ENCODE data around the gene USP48. TPM values are rescaled to one million over a fixed set of nuclear protein-coding genes. Genes with fewer than 3 reads are reported as not detected.
A peak's percentile ranks its signal among the peaks of the same experiment; 100 is the strongest.

The USP48 gene
- total RNA-seq, 1 experiment from 2014 or later, result 29.5 TPM

DNA sequence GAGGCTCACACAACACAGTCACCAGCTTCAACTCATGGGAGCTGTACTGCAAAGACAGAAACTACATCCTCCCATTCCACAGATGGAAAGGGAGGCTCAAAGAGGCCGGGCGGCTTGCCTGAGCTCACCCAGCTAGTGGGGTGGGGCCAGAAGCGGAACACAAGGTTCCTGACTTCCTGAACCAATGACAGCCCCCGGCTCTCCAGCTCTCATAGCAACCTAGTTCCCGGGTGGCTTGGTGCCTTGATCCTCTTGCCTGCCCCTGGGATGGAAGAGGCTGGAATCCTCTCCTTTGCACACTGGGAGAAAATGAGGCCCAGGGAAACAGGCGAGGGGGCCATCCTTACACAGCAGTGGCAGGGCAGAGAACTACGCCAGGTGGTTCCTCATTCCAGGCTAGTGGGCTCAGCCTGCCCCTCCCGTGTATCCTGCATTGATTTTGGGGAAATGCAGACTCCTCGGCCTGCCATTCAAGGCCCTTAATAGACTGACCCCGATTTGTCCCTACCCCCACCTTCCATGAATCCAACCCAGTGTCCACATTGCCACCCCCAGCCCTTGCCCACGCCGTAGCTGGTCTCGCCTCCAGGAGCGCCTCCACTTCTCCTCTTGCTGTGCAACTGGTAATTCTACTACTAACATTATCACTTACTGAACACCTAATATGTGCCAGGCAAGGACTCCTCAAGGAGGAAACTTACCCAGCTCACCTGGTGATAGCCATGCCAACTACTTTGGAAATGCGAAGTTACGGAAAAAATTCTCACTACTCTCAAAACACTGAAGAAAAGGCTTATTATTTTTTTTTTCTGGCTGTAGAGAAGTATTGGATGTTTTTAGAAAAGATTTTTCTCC lies 118.8 kb downstream of the USP48 start:
- in situ Hi-C loops (cut with HindIII; ENCODE audit: low sequenced_read_pairs), result no loop called here
- DNase-seq (ENCODE audit: low spot score), result peak; percentile 47

DNA sequence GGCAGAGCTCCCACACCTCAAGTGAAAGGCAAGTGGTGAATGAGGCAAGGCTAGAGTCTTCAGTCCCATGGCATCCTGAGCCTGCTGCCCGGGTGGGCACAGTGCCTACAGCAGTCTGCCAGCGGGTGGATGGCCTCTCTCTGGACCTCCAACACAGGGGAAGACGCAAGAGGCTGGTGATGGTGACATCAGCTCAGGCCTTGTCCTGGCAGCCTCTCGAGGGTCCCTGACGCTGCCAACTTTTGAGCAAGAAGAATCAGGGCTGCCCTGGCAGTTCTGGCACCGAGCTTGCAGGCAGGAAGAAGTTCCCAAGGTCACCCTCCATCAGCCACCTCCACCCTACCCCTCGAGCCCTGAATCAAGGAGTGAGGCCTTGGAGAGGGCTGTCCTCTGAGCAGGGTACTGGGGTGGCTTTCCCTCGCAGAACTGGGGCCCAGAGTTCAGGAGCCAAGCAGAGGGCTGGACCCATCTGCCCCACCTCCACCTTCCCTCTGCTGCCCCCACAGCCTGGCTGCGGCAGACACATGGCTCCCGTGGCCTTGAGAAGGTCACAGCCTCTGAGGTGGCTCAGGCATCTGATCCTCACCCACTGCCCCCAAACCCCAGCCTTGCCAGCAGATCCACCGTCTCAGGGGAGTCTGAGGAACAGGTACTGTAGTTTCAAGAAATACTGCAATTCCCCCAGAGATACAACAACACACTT lies 119.5 kb downstream of the USP48 start:
- DNase-seq (ENCODE audit: low spot score), result no peak
- in situ Hi-C loops (cut with HindIII; ENCODE audit: low sequenced_read_pairs), result no loop called here

DNA sequence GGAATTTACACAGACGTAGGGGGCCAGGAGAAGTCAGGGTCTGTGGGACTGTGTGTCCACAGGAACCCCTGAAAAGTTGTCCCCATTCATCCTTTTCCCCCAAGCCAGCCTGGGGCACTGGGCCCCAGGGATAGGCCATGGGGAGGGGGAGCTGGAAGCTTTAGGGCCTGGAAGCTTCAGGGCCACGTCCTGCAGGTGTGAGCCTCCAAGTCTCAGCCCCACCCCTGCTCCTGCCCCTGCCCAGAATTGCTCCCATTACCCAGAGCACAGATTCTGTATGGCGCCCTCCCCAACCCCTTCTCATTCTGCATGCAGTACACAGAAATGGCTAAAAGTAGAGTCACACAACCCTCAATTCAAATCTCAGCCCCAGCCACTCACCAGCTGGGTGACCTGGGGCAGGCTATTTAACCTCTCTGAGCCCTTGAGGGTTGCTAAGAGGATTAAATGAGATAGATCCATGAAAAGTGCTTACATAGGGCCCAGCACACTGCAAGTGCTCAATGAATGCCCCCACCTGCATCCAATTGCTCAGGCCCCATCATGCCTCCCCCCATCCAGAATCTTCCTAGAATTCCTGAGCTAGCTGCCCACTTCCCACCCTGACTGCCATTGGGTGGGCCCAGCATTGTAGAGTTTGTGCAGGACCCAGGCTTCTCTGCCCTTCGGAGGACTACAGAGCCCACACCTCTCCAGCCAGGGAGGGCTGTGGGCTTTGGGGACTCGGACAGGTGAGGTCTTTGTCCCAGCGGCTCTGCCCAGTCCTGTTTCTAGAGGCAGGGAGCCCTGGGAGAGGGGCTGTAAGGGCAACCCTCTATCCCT lies 120.3 kb downstream of the USP48 start:
- in situ Hi-C loops (cut with HindIII; ENCODE audit: low sequenced_read_pairs), result no loop called here
- no peak for DNase-seq (ENCODE audit: low spot score)

DNA sequence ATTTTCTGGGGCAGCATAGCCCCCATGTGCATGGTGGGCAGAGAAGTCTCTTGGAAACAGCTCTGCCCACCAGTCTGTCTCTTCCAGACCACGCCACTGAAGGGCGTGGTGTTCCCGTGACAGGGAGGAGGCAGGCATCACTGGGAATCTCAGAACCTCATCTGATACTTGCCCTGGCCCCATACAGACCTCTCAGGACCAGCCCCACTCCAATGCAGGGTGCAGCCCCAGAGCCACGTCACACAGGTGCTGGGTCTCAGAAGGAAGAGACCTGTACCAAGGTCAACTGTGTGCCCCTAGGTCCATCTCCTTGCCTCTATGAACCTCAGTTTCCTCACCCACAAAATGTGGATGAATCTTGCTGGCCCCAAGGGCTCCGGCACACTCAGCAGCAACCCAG lies 121.1 kb downstream of the USP48 start:
- DNase-seq (ENCODE audit: low spot score), result no peak
- in situ Hi-C loops (cut with HindIII; ENCODE audit: low sequenced_read_pairs), result no loop called here

DNA sequence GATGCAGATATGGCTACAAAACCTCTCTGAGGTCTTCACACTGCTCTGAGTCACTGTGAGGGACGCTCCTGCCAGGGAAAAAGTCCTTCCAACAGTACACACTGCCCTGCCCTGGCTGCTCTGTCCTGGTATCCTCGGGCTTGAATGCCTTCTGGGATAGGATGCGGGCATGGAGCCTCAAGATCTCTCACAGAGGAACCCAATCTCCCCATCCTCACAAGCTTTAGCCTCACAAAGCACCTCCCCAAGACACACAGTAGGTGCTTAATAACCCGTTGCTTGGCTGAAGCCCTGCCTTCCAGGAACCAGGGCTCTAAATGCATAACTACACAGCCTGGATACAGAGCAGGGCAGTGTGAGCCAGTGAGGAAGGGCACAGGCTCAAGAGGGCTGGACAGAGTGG lies 123.0 kb downstream of the USP48 start:
- in situ Hi-C loops (cut with HindIII; ENCODE audit: low sequenced_read_pairs), result no loop called here
- DNase-seq (ENCODE audit: low spot score), result peak; percentile 54

DNA sequence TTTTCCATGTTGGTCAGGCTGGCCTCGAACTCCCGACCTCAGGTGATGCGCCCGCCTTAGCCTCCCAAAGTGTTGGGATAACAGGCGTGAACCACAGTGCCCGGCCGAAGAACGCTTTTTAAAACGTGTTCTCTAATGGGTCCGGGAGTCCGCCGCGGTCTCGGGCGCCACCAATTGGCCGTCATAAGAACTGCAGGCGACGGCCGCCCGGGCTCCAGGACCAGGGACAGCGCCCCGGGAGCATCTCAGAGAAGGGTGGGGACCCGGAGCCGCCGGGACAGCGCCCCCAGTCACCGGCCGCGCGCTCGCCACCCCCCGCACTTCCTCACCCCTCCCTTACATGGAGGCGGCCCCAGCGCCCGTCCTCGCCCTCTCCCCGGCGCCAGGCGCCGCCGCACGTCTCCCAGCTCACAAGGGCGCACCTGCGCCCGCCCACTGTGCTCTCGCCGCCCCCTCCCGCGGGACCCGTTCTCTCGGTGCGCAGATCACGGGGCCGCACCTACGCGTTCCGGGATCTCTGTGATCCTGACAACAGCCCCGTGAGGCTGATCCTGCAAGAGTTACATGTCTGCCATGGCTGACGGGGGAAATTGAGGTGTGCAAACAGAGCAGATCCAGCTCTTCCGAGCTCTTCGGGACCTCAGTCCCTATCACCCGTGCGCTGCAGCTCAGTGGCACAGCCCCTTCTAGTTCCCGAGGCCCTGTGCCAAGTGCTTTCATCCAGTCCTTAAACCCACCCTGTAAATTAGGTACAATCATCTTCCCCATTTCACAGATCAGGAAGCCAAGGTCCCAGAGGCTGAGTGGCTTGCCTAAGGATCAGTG lies 123.6 kb downstream of the USP48 start:
- in situ Hi-C loops (cut with HindIII; ENCODE audit: low sequenced_read_pairs), result no loop called here
- peak; percentile 65 for DNase-seq (ENCODE audit: low spot score)

DNA sequence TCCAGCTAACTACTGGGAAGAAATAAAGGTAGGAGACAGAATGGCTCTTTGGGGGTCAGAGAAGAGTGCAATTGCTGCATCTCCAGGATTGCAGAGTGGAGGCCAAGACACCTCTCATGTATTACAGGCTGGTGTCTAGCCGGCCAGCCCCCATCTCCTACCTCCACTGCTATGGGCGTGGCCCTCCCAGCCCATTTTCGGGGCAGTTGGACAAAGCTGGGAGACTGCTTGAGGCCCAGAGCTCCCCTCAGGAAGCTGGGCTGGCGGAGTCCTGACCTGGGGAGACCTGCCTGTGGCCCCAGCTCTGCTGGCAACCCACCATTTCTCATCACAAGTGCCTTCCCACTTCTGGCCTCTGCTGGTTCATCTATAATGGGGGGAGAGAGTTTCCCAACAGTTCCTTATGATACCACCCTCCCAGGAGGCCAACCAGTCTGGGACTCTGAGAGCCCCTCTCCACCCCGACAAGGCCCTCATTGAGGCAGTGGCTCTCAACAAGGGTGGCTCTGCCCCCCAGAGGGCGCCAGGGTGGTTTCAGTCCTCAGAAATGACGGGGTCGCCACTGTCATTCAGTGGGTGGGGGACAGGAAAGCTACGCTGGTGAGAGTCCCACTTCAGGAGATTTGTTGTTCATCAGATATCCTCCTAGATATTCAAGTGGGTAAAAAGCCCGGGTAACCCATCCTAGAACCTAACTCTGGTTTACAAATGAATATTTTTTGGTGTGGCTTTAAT lies 125.3 kb downstream of the USP48 start:
- no peak for DNase-seq (ENCODE audit: low spot score)
- in situ Hi-C loops (cut with HindIII; ENCODE audit: low sequenced_read_pairs), result no loop called here

DNA sequence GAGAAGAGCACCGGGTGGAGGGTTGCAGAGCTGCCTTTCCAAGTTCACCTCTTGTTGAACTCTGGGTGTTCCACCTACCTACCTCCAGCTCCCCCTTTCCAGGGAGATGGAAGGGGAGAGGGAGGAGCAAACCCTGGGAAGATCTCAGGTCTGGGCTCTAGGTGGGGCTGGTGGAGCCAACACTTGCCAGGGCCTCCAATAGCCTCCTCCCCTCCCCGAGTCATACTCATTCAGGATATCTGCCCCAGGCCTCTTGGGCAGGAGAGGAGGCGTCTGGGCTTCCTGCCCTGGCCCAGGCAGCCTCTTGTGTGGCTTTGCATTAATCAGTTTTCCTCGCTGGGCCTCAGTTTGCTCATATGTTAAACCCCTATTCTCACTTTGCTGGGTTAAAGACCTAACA lies 127.2 kb downstream of the USP48 start:
- DNase-seq (ENCODE audit: low spot score), result no peak
- in situ Hi-C loops (cut with HindIII; ENCODE audit: low sequenced_read_pairs), result no loop called here

DNA sequence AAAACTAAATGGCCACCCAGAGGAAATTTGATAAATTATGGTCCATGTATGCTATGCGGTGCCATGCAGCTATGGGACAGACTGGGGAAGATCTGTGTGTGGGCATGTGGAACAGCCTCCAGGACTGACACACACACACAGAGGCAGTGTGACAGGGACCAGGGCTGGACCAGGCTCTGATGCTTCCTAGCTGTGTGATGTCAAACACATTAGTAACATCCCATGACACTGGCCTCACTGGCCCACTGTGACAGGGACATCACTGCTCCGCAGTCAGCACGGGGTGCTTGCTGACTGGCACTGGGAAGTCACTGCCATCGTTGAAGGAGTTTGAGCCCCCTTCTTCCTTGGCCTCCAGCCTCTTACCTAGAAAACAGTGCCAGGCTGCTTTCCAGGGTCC lies 127.7 kb downstream of the USP48 start:
- in situ Hi-C loops (cut with HindIII; ENCODE audit: low sequenced_read_pairs), result no loop called here
- no peak for DNase-seq (ENCODE audit: low spot score)

DNA sequence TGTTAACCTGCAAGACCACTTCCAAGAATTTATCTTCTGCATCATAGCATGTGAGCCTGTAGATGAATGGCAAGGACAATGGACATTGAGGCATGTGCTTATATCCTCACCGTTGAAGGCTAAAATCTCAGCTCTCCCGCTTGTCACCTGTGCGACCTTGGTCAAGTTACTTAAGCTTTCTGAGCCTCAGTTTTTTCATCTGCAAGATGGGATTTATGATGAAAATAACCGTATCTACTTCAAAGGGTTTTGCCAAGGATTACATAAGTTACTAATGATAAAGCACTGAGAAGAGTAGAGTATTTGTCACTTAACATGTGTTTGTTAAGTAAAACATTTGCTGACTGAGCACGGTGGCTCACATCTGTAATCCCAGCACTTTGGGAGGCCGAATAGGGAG lies 128.7 kb downstream of the USP48 start:
- in situ Hi-C loops (cut with HindIII; ENCODE audit: low sequenced_read_pairs), result no loop called here
- DNase-seq (ENCODE audit: low spot score), result no peak

DNA sequence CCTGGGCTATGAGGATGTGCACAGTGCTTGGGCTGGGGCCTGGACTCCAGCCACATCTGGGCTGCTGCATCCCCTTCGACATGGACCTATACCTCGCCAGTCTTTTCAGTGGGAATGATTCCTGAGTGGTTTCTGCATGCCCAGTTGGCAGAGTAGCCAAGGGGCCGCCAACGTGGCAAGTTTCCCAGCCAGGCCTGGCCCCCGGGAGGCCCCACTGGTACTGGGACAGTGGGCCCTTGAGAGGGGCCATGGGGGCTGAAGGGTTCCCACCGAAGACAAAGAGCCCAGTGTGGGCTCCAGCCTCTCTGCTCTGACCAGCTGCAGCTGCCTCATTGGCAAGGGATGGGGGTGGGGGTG lies 129.2 kb downstream of the USP48 start:
- no peak for DNase-seq (ENCODE audit: low spot score)
- in situ Hi-C loops (cut with HindIII; ENCODE audit: low sequenced_read_pairs), result no loop called here

DNA sequence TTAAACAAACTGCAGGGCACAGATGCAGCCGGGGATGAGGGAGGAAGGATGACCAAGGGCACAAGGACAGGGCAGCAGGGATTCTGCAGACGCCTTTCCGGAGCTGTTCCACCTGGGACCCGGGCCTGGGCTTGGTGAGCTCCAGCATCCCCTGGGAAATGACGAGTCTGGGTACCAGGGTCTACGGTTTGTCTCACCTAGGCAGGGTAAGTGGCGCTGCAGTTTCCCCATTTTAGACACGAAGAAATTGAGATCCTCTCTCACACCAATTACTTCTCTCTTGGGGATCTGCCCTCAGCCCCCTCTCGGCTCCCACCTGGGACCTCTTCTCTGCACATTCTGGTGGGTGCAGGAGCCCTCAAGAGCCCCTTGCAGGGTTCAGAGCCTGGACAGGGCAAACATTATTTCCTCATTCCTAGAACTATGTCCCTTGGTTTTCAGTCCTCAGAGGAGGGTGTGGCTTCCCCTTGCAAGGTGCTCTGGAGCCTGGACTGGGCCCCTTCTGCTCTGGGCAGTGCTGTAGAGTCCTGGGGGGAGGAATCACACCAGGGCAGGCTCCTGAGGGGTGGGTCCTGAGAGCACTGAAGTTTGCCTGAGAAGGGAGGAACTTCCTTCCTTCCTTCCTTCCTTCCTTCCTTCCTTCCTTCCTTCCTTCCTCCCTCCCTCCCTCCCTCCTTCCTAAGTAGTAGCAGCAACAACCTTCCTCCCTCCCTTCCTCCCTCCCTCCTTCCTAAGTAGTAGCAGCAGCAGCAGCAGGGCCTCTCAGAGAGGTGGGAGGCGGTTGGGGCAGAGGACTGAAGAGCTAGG lies 129.8 kb downstream of the USP48 start:
- no peak for DNase-seq (ENCODE audit: low spot score)
- in situ Hi-C loops (cut with HindIII; ENCODE audit: low sequenced_read_pairs), result no loop called here

DNA sequence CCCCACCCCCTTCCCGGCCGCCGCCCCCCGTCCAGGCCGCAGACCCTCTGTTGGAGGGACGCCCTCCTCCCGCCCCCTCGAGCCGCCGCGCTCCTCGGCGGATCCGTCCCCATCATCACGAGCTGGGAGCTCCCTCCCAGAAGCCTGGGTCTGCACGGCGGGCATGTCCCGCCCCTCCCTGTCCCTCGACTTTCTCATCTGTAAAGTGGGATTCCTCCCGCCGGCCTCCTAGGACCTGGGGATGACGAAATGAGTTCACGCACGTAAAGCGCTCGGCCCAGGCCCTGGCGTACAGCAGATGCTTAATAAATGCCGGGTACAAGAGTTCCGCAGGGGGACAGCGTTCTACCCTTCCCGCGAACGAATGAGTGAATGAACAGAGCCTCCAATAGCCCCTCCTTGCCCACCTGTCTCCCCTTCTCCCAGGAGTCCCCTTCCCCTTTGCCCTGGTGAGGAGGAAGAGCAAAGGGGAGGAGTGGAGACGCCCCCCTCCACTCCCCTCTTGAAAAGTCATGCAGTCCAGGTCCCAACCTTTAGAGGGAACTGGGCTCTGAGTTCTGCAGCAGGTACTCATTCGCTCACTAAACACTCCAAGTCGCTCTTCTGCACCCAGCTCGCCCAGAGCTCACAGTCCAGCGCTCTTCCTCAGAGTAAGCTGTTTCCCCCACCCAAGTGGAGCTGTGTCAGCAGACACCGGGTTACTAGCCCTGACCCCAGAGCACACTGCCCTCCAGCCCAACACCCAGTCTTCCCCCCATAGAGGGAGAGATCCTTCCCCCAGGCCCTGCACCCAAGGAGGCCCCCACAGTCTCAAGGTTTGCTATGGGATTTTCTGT lies 130.6 kb downstream of the USP48 start:
- in situ Hi-C loops (cut with HindIII; ENCODE audit: low sequenced_read_pairs), result no loop called here
- no peak for DNase-seq (ENCODE audit: low spot score)

DNA sequence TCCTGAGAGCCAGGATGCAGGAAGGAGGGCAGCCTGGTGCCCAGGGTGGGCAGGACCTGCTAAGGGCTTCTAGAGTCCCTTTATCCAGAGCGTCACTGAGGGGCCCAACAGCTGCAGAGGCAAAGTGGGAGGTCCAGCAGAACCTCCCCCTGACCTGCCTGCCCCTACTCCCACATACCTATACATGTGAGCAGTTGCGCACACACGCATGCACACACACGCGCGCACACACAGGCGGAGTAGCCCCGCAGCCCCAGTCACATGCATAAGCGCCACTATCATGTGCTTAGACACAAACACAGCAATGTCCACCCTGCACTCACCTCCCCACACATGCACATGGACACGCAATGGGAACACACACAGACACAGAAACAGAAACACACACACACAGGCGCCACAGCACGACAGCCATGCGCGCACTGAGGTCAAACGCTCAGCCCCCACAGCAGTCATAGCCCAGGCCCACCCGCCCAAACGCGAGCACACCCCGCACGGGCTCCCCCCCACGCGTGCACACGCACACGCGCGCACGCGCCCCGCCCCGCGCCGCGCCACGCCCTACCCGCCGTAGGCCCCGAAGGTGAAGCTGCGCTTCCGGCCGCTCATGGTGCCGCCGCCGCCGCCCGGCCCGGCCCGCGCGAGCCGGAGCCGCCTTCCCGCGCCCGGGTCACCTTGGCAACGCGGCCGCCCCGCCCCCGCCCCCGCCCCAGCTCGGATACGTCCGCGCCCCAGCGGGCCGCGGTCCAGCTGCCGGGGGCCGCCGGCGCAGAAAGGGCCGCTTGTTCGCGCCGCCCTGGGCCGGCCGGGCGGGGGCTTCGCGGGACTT lies 131.5 kb downstream of the USP48 start:
- DNase-seq (ENCODE audit: low spot score), result no peak
- in situ Hi-C loops (cut with HindIII; ENCODE audit: low sequenced_read_pairs), result no loop called here

DNA sequence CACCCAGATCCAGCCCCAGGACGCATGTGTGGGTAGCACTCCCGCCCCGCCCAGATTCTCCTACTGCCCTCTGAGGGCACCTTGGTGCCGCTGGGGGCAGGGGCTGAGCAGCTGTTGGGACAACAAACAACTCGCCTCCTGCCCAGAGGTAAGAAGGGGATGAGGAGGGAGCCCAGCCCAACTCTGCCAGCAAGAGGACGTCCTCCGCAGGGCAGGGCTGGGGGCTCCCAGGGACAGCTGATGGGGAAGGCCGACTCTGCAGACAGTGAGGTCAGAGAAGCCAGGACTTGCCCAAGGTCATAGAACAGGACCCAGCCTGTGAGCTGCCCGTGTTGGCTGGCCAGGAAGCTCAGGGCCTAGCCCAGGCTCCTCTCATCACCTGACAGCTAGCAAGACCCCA lies 132.5 kb downstream of the USP48 start:
- DNase-seq (ENCODE audit: low spot score), result no peak
- in situ Hi-C loops (cut with HindIII; ENCODE audit: low sequenced_read_pairs), result no loop called here

DNA sequence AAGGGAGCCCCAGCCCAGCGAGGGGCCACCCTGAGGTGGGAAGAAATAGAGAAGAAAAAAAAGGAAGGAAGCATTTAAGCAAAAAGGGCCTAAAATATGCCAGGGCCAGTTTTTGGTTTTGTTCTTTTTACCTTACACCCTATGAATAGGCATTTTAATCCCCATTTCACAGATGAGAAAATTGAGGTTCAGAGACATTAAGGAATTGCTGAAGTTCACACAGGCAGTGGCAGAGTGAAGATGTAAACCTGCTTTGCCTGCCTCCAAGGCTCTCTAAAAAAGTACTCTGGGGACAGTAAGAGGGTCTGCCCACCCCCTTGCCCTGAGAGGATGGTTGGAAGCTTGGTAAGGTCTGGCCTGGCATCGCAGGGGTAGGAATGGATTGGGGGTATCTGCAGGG lies 133.6 kb downstream of the USP48 start:
- DNase-seq (ENCODE audit: low spot score), result no peak
- in situ Hi-C loops (cut with HindIII; ENCODE audit: low sequenced_read_pairs), result no loop called here
